Measurements from ENCODE around the gene MBD2.

MBD2 gene

GRCh38 chr18:54204883-54205282 lies 19.6 kb downstream of the MBD2 start:
- no peak for DNase-seq (ENCODE audit: low read depth, low spot score)
- in situ Hi-C loops (cut with HindIII; ENCODE audit: low sequenced_read_pairs), result no loop called here
- H3K4me3 ChIP-seq (ENCODE audit: low read depth, low read length), result no peak overlapping the region
- TF ChIP-seq CTCF (IDR thresholded peaks at IDR 0.05; ENCODE audit: low read depth, low read length), result no peak

- no peak for TF ChIP-seq CTCF (IDR thresholded peaks at IDR 0.05; ENCODE audit: low read depth, low read length)
- DNase-seq (ENCODE audit: low read depth, low spot score), result no peak
- in situ Hi-C loops (cut with HindIII; ENCODE audit: low sequenced_read_pairs), result no loop called here
Observed at GRCh38 chr18:54203914-54204313, 20.6 kb downstream of the MBD2 start.

GRCh38 chr18:54202851-54203250 lies 21.6 kb downstream of the MBD2 start:
- in situ Hi-C loops (cut with HindIII; ENCODE audit: low sequenced_read_pairs), result no loop called here
- DNase-seq (ENCODE audit: low read depth, low spot score), result no peak
- no peak for TF ChIP-seq CTCF (IDR thresholded peaks at IDR 0.05; ENCODE audit: low read depth, low read length)
- H3K4me3 ChIP-seq (ENCODE audit: low read depth, low read length), result no peak overlapping the region

More at GRCh38 chr18:54203914-54204313, 20.6 kb downstream of the MBD2 start:
- H3K4me3 ChIP-seq (ENCODE audit: low read depth, low read length), result no peak overlapping the region

- no peak for DNase-seq (ENCODE audit: low read depth, low spot score)
Observed at GRCh38 chr18:54197747-54198411, 26.6 kb downstream of the MBD2 start.

GRCh38 chr18:54193786-54194185 lies 30.7 kb downstream of the MBD2 start:
- no peak for DNase-seq (ENCODE audit: low read depth, low spot score)
- no peak overlapping the region for H3K4me3 ChIP-seq (ENCODE audit: low read depth, low read length)
- in situ Hi-C loops (cut with HindIII; ENCODE audit: low sequenced_read_pairs), result no loop called here
- no peak for TF ChIP-seq CTCF (IDR thresholded peaks at IDR 0.05; ENCODE audit: low read depth, low read length)

More at GRCh38 chr18:54197747-54198411, 26.6 kb downstream of the MBD2 start:
- in situ Hi-C loops (cut with HindIII; ENCODE audit: low sequenced_read_pairs), result no loop called here
- no peak for TF ChIP-seq CTCF (IDR thresholded peaks at IDR 0.05; ENCODE audit: low read depth, low read length)
- no peak overlapping the region for H3K4me3 ChIP-seq (ENCODE audit: low read depth, low read length)

- DNase-seq (ENCODE audit: low read depth, low spot score), result no peak
- H3K4me3 ChIP-seq (ENCODE audit: low read depth, low read length), result no peak overlapping the region
- in situ Hi-C loops (cut with HindIII; ENCODE audit: low sequenced_read_pairs), result no loop called here
- TF ChIP-seq CTCF (IDR thresholded peaks at IDR 0.05; ENCODE audit: low read depth, low read length), result no peak
Observed at GRCh38 chr18:54192900-54193299, 31.6 kb downstream of the MBD2 start.
